C4-2B (cell line): ENCODE results near the gene TMEM242.

ENCODE experiments used
- ZFX ChIP-seq: fragments of 450-650 bp; IDR thresholded peaks from 2 replicates; pipeline ENCODE4 v1.6.1; 2017
- TF ChIP-seq, protein P1 (sequence below): fragments of 450-650 bp; conservative IDR thresholded peaks from 2 replicates; pipeline ENCODE4 v1.5.1; 2017; ENCODE audit warnings: mild to moderate bottlenecking

DNA sequence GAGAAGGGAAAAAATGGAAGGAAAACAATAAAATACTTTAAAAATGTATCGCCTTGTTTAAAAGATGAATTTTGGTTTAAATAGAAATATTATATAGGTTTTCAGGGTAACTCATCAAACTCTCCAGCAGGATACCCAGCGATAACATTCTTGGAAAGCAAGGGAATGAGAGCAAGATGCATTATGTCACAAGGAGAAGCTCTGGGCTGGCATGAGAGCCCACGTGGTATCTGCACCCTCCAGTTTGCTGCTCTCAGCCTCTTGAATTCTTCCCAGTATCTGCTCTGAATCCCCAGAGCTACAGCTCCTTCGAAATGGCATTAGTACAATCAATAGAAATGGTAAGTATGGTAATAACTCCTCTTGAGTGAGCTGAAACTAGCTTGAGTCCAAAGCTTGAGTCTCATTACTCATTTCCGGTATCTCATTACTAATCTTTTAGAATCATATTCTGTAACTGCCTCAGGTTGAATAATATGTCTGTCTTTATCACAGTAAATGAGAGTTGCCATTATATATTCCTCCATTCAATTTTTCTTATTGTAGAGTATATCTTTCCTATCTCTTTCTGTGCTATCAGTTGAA is 4.9 kb upstream of the TMEM242 start:
- TF ChIP-seq, protein P1, sequence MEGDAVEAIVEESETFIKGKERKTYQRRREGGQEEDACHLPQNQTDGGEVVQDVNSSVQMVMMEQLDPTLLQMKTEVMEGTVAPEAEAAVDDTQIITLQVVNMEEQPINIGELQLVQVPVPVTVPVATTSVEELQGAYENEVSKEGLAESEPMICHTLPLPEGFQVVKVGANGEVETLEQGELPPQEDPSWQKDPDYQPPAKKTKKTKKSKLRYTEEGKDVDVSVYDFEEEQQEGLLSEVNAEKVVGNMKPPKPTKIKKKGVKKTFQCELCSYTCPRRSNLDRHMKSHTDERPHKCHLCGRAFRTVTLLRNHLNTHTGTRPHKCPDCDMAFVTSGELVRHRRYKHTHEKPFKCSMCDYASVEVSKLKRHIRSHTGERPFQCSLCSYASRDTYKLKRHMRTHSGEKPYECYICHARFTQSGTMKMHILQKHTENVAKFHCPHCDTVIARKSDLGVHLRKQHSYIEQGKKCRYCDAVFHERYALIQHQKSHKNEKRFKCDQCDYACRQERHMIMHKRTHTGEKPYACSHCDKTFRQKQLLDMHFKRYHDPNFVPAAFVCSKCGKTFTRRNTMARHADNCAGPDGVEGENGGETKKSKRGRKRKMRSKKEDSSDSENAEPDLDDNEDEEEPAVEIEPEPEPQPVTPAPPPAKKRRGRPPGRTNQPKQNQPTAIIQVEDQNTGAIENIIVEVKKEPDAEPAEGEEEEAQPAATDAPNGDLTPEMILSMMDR: no peak
- TF ChIP-seq ZFX: no peak
